Endothelial cell (in vitro differentiated cells): ENCODE data around the gene MIAT. TPM values are rescaled to one million over a fixed set of nuclear protein-coding genes. Genes with fewer than 3 reads are reported as not detected.

ENCODE experiments used
- DNase-seq: peaks from one replicate; pipeline ENCODE4 v3.0.0; 2021; ENCODE audit warnings: low spot score
- H3K27ac Mint-ChIP-seq: one replicate; pipeline ENCODE4 v1.8.0; 2021; ENCODE audit warnings: mixed read lengths, inconsistent platforms; ENCODE audit not compliant: unreplicated experiment
- H3K27me3 Mint-ChIP-seq: one replicate; pipeline ENCODE4 v1.8.0; 2021; ENCODE audit warnings: mild to moderate bottlenecking, moderate library complexity, mixed read lengths, inconsistent platforms; ENCODE audit not compliant: unreplicated experiment
- H3K36me3 Mint-ChIP-seq: one replicate; pipeline ENCODE4 v1.8.0; 2021; ENCODE audit warnings: mild to moderate bottlenecking, low read depth, mixed read lengths, inconsistent platforms; ENCODE audit not compliant: unreplicated experiment
- H3K4me1 Mint-ChIP-seq: one replicate; pipeline ENCODE4 v1.8.0; 2021; ENCODE audit warnings: mild to moderate bottlenecking, mixed read lengths, inconsistent platforms; ENCODE audit not compliant: unreplicated experiment
- H3K4me3 Mint-ChIP-seq: one replicate; pipeline ENCODE4 v1.8.0; 2021; ENCODE audit warnings: mild to moderate bottlenecking, mixed read lengths, inconsistent platforms; ENCODE audit not compliant: unreplicated experiment
- H3K9me3 Mint-ChIP-seq: one replicate; pipeline ENCODE4 v1.8.0; 2021; ENCODE audit warnings: mixed read lengths, inconsistent platforms; ENCODE audit not compliant: unreplicated experiment
- total RNA-seq: library from RNA; stranded (reverse); fragmentation: NEBNext Ultra II Directional; extraction: Animal tissue kit (Norgen Biotek cat#: 25700); gene quantifications from one replicate; pipeline ENCODE4 v1.2.1, GENCODE V29; 2021; ENCODE audit not compliant: unreplicated experiment
- TF ChIP-seq, protein P1 (sequence below): fragments of 200-600 bp; sonication (generic); IDR thresholded peaks from one replicate; pipeline ENCODE4 v1.5.0; 2021; ENCODE audit warnings: antibody characterized with exemption; ENCODE audit not compliant: unreplicated experiment

MIAT gene
- total RNA-seq, 1 donor from 2014 or later = 1.2 TPM

- no peak for DNase-seq
- no peak overlapping the region for H3K27ac Mint-ChIP-seq
Observed at GRCh38 chr22:26712158-26712557, 54.8 kb downstream of the MIAT start.

DNA sequence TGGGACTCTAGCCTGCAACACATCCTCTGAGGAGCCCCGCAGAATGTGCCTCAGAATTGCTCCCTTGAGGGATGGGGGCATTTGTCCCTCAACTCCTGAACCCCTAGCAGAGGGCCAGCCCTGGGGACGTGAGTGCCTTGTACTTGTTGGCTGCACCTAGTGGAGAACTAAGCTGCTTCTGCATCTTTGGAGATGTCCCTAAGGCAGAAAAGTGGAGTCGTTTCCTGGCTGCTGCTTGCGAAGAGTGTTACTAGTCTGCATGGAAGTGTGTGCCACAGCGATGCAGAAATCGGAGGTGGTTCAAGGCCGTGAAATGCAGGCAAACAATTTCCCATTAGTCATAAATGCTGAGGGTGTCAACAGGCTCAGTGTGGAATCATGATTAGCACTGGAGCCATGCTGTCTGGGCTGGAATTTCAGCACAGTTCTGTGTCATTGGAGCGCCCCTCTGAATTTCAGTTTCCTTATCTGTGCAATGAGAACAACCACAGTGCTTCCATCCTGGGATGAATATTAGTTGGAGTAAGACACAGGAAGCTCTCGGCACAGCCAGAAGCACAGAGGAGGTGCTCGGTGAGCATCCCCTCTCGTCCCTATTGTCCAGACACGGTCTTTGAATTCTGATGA is 56.5 kb downstream of the MIAT start:
- TF ChIP-seq, protein P1, sequence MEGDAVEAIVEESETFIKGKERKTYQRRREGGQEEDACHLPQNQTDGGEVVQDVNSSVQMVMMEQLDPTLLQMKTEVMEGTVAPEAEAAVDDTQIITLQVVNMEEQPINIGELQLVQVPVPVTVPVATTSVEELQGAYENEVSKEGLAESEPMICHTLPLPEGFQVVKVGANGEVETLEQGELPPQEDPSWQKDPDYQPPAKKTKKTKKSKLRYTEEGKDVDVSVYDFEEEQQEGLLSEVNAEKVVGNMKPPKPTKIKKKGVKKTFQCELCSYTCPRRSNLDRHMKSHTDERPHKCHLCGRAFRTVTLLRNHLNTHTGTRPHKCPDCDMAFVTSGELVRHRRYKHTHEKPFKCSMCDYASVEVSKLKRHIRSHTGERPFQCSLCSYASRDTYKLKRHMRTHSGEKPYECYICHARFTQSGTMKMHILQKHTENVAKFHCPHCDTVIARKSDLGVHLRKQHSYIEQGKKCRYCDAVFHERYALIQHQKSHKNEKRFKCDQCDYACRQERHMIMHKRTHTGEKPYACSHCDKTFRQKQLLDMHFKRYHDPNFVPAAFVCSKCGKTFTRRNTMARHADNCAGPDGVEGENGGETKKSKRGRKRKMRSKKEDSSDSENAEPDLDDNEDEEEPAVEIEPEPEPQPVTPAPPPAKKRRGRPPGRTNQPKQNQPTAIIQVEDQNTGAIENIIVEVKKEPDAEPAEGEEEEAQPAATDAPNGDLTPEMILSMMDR = no peak
- no peaks in the 10 kb centered on the region for H3K36me3 Mint-ChIP-seq
- DNase-seq = no peak
- H3K4me1 Mint-ChIP-seq = peaks cover 23% of the 10 kb centered on the region
- H3K27ac Mint-ChIP-seq = no peak overlapping the region
- peaks cover 1% of the 10 kb centered on the region for H3K27me3 Mint-ChIP-seq
- H3K4me3 Mint-ChIP-seq = no peak overlapping the region
- no peaks in the 10 kb centered on the region for H3K9me3 Mint-ChIP-seq

More at GRCh38 chr22:26712158-26712557, 54.8 kb downstream of the MIAT start:
- H3K4me1 Mint-ChIP-seq = peaks cover 30% of the 10 kb centered on the region
- TF ChIP-seq, protein P1 = no peak
- no peak overlapping the region for H3K4me3 Mint-ChIP-seq
- peaks cover 2% of the 10 kb centered on the region for H3K9me3 Mint-ChIP-seq
- H3K27me3 Mint-ChIP-seq = peaks cover 1% of the 10 kb centered on the region
- H3K36me3 Mint-ChIP-seq = peaks cover 7% of the 10 kb centered on the region

GRCh38 chr22:26714971-26715370 is 57.6 kb downstream of the MIAT start:
- DNase-seq = no peak
- Mint-ChIP-seq H3K4me3 (no peak overlapping the region), H3K4me1 (peaks cover 23% of the 10 kb centered on the region), H3K27ac (no peak overlapping the region), H3K27me3 (peaks cover 1% of the 10 kb centered on the region), H3K9me3 (no peaks in the 10 kb centered on the region), H3K36me3 (no peaks in the 10 kb centered on the region)
- TF ChIP-seq, protein P1 = no peak

DNA sequence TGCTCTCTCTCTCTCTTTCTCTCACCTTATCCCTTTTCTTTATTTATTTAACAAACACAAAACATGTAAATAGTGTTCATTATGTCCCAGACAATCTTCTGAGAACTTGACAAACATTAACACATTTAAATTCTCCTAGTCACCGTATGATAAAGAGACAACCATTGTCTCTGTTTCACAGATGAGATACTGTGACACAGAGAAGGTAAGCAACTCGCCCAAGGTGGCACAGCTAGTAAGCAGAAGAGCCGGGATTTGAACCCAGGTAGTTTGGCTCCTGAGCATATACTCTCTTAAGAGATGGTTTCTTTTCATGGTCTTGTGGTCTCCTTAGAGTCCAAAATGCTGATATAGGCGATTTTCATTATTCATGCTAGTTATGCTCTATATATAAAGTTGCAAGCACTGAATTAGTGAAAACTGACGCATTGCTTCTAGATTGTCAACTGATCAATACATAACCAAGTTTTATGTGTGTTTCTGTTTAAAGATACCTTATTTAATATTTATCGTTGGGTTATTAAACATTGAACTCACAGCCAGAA is 58.1 kb downstream of the MIAT start:
- H3K36me3 Mint-ChIP-seq = no peaks in the 10 kb centered on the region
- TF ChIP-seq, protein P1 = no peak
- no peaks in the 10 kb centered on the region for H3K9me3 Mint-ChIP-seq
- DNase-seq = no peak
- no peak overlapping the region for H3K27ac Mint-ChIP-seq
- peaks cover 1% of the 10 kb centered on the region for H3K27me3 Mint-ChIP-seq
- H3K4me3 Mint-ChIP-seq = no peak overlapping the region
- H3K4me1 Mint-ChIP-seq = peaks cover 26% of the 10 kb centered on the region

DNA sequence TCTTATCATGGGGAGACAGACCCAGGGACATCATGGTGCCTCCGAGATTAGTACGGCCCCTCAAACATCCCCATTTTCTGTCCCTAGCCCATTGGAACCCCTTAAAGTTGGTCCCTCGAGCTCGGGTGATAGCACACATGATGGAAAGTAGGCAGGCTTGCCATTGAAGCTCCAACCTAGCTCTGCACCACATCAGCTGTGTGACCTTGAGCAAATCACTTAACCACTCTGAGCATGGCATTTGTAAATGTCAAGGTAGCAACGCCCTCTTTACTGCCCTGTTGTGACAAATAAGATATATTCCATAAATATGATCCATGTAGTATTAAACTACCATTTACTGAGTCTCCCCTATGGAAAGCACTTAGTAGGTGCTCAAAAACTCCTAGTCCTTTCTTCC is 61.1 kb downstream of the MIAT start:
- H3K36me3 Mint-ChIP-seq = no peaks in the 10 kb centered on the region
- no peaks in the 10 kb centered on the region for H3K9me3 Mint-ChIP-seq
- TF ChIP-seq, protein P1 = no peak
- DNase-seq = no peak
- peaks cover 19% of the 10 kb centered on the region for H3K4me1 Mint-ChIP-seq
- H3K27me3 Mint-ChIP-seq = peaks cover 3% of the 10 kb centered on the region
- no peak overlapping the region for H3K27ac Mint-ChIP-seq
- H3K4me3 Mint-ChIP-seq = no peak overlapping the region
